Liver (tissue), 3 donors: Measurements from ENCODE around the gene CTXN3.

Experiments
- GABPA ChIP-seq, 2 donors: IDR thresholded peaks in 1 of 2; conservative IDR thresholded peaks in 1 of 2; 2 replicates each; pipeline ENCODE4 v1.6.1; 2016; ENCODE audit warnings: antibody characterized with exemption in 2 of 2, mild to moderate bottlenecking in 1 of 2, moderate library complexity in 1 of 2
- HNF4G ChIP-seq: IDR thresholded peaks from 2 replicates; pipeline ENCODE4 v1.6.1; 2016; ENCODE audit warnings: antibody characterized with exemption
- RAD21 ChIP-seq, 2 donors: IDR thresholded peaks; 2 replicates each; pipeline ENCODE4 v1.6.1; 2016; ENCODE audit warnings: antibody characterized with exemption in 2 of 2, mild to moderate bottlenecking in 2 of 2
- RXRA ChIP-seq, 2 donors: IDR thresholded peaks; 2 replicates each; pipeline ENCODE4 v1.6.1; 2017 to 2018; ENCODE audit warnings: antibody characterized with exemption in 2 of 2, mild to moderate bottlenecking in 1 of 2
- SP1 ChIP-seq: IDR thresholded peaks from 2 replicates; pipeline ENCODE4 v1.6.1; 2018; ENCODE audit warnings: antibody characterized with exemption, mild to moderate bottlenecking
- YY1 ChIP-seq: IDR thresholded peaks from 2 replicates; pipeline ENCODE4 v1.6.1; 2016; ENCODE audit warnings: antibody characterized with exemption, mild to moderate bottlenecking
- ZBTB33 ChIP-seq: IDR thresholded peaks from 2 replicates; pipeline ENCODE4 v1.6.1; 2016; ENCODE audit warnings: antibody characterized with exemption
- TF ChIP-seq, protein P1 (sequence below): fragments of 150-350 bp; IDR thresholded peaks from 2 replicates; pipeline ENCODE4 v1.5.1; 2017; ENCODE audit warnings: improper control_type of control experiment, low read depth, low read length; ENCODE audit not compliant: missing input control
- TF ChIP-seq, protein P2 (sequence below): IDR thresholded peaks from 2 replicates; pipeline ENCODE4 v1.6.1; 2016; ENCODE audit warnings: antibody characterized with exemption, mild to moderate bottlenecking
- TF ChIP-seq, protein P3 (sequence below): IDR thresholded peaks from 2 replicates; pipeline ENCODE4 v1.6.1; 2016; ENCODE audit warnings: antibody characterized with exemption
- donor health status: healthy.
- donor health status: healthy.

- no peak for TF ChIP-seq RXRA (IDR thresholded peaks at IDR 0.05)
- TF ChIP-seq, protein P1, sequence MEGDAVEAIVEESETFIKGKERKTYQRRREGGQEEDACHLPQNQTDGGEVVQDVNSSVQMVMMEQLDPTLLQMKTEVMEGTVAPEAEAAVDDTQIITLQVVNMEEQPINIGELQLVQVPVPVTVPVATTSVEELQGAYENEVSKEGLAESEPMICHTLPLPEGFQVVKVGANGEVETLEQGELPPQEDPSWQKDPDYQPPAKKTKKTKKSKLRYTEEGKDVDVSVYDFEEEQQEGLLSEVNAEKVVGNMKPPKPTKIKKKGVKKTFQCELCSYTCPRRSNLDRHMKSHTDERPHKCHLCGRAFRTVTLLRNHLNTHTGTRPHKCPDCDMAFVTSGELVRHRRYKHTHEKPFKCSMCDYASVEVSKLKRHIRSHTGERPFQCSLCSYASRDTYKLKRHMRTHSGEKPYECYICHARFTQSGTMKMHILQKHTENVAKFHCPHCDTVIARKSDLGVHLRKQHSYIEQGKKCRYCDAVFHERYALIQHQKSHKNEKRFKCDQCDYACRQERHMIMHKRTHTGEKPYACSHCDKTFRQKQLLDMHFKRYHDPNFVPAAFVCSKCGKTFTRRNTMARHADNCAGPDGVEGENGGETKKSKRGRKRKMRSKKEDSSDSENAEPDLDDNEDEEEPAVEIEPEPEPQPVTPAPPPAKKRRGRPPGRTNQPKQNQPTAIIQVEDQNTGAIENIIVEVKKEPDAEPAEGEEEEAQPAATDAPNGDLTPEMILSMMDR = no peak
- no peak for TF ChIP-seq ZBTB33
- no peak for TF ChIP-seq GABPA (IDR thresholded peaks at IDR 0.05 in 1 of 2, conservative IDR thresholded peaks at IDR 0.05 in 1 of 2)
- TF ChIP-seq, protein P2, sequence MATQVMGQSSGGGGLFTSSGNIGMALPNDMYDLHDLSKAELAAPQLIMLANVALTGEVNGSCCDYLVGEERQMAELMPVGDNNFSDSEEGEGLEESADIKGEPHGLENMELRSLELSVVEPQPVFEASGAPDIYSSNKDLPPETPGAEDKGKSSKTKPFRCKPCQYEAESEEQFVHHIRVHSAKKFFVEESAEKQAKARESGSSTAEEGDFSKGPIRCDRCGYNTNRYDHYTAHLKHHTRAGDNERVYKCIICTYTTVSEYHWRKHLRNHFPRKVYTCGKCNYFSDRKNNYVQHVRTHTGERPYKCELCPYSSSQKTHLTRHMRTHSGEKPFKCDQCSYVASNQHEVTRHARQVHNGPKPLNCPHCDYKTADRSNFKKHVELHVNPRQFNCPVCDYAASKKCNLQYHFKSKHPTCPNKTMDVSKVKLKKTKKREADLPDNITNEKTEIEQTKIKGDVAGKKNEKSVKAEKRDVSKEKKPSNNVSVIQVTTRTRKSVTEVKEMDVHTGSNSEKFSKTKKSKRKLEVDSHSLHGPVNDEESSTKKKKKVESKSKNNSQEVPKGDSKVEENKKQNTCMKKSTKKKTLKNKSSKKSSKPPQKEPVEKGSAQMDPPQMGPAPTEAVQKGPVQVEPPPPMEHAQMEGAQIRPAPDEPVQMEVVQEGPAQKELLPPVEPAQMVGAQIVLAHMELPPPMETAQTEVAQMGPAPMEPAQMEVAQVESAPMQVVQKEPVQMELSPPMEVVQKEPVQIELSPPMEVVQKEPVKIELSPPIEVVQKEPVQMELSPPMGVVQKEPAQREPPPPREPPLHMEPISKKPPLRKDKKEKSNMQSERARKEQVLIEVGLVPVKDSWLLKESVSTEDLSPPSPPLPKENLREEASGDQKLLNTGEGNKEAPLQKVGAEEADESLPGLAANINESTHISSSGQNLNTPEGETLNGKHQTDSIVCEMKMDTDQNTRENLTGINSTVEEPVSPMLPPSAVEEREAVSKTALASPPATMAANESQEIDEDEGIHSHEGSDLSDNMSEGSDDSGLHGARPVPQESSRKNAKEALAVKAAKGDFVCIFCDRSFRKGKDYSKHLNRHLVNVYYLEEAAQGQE = no peak
- TF ChIP-seq, protein P3, sequence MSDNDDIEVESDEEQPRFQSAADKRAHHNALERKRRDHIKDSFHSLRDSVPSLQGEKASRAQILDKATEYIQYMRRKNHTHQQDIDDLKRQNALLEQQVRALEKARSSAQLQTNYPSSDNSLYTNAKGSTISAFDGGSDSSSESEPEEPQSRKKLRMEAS = no peak
- no peak for TF ChIP-seq YY1
- TF ChIP-seq RAD21 (IDR thresholded peaks at IDR 0.05) = no peak
- TF ChIP-seq SP1 = no peak
- TF ChIP-seq HNF4G = no peak
Measured at GRCh38 chr5:127639828-127640227, 9.1 kb upstream of the CTXN3 start.
